K562 (cell line): Measurements from ENCODE around the gene GAS2L2. TPM values are rescaled to one million over a fixed set of nuclear protein-coding genes. Genes with fewer than 3 reads are reported as not detected.
A peak's percentile ranks its signal among the peaks of the same experiment; 100 is the strongest.

Source experiments
- ATAC-seq: fragments of 200-7000 bp; cut with Tn5 transposase; 3 replicates; pipeline ENCODE4 v1.9.1; 2020; ENCODE audit warnings: moderate library complexity
- BruUV-seq: library from RNA; stranded (reverse); fragments of 400-500 nt; replicated peaks from 2 replicates; lab custom pipeline; 2021; lab: Mats Ljungman, UMichigan
- CTCF ChIA-PET: fragments of 300-600 bp; formaldehyde crosslinking; extraction: SDS; loops from one replicate; lab custom pipeline; 2021; ENCODE audit warnings: low intra/inter-chr PET ratio; lab: Yijun Ruan, JAX
- POLR2A ChIA-PET: fragments of 300-600, 350-650 bp; sonication (Branson Sonifier 250); formaldehyde crosslinking; extraction: SDS; loops from one replicate; lab custom pipeline; 2021; ENCODE audit warnings: antibody characterized with exemption, inconsistent platforms; lab: Yijun Ruan, JAX
- DNase-seq, 4 experiments: peaks; one replicate each; pipeline versions ENCODE4 v3.0.0 to v3.0.0-alpha.2; 2011 to 2018; ENCODE audit warnings: low spot score in 3 of 4, mixed read lengths in 3 of 4; ENCODE audit errors: extremely low read depth in 1 of 4
- FAIRE-seq: peaks from 2 replicates; lab custom pipeline; 2011; peaks lifted over from hg19 to GRCh38; lab: Jason Lieb, UNC
- H2AFZ ChIP-seq: 2 replicates; pipeline ENCODE4 v1.6.0; 2011; ENCODE audit warnings: low read depth, low read length, control low read depth, inconsistent platforms
- H3K27ac ChIP-seq: fragments of 200-600 bp; 3 replicates; pipeline ENCODE4 v1.8.0; 2011; ENCODE audit warnings: low read depth, mild to moderate bottlenecking, control low read depth, inconsistent platforms, low read length, moderate library complexity, mixed read lengths; ENCODE audit errors: extremely low read depth
- H3K27me3 ChIP-seq, 2 experiments: fragments of 300-600 bp in 1 of 2; 2 replicates in 1 of 2; 3 replicates in 1 of 2; pipeline versions ENCODE4 v1.6.0 to v1.8.0; 2011; ENCODE audit warnings: inconsistent platforms in 2 of 2, low read length in 2 of 2, mild to moderate bottlenecking in 1 of 2, mixed read lengths in 1 of 2, moderate library complexity in 1 of 2; ENCODE audit not compliant: control insufficient read depth in 2 of 2, insufficient read depth in 2 of 2
- H3K36me3 ChIP-seq: fragments of 300-600 bp; 3 replicates; pipeline ENCODE4 v1.8.0; 2011; ENCODE audit warnings: mild to moderate bottlenecking, low read length, inconsistent platforms; ENCODE audit not compliant: control insufficient read depth, insufficient read depth
- H3K4me1 ChIP-seq, 2 experiments: fragments of 200-600 bp in 1 of 2; replicated peaks in 1 of 2; 2 replicates in 1 of 2; 3 replicates in 1 of 2; pipeline versions ENCODE4 v1.5.1 to v1.8.0; 2011; ENCODE audit warnings: inconsistent platforms in 2 of 2, low read length in 2 of 2, mild to moderate bottlenecking in 1 of 2, mixed read lengths in 1 of 2, moderate library complexity in 1 of 2; ENCODE audit not compliant: control insufficient read depth in 2 of 2, insufficient read depth in 2 of 2
- H3K4me2 ChIP-seq: 2 replicates; pipeline ENCODE4 v1.6.1; 2011; ENCODE audit warnings: low read length, control low read depth, inconsistent platforms, mixed read lengths; ENCODE audit not compliant: insufficient read depth
- H3K4me3 ChIP-seq: fragments of 200-600 bp; sonication (generic), shearing (Covaris generic); 2 replicates; pipeline ENCODE4 v1.5.1; 2016; ENCODE audit warnings: control low read depth, inconsistent platforms
- H3K79me2 ChIP-seq: fragments of 200-600 bp; 3 replicates; pipeline ENCODE4 v1.8.0; 2011; ENCODE audit warnings: low read length, inconsistent platforms; ENCODE audit not compliant: control insufficient read depth, insufficient read depth
- H3K9ac ChIP-seq, 2 experiments: 2 replicates each; pipeline versions ENCODE4 v1.6.0 to v1.6.1; 2011; ENCODE audit warnings: low read depth in 2 of 2, low read length in 2 of 2, control low read depth in 1 of 2, inconsistent platforms in 1 of 2, mild to moderate bottlenecking in 1 of 2, mixed read lengths in 1 of 2; ENCODE audit not compliant: insufficient read depth in 1 of 2
- H3K9me1 ChIP-seq: one replicate; pipeline ENCODE4 v1.6.0; 2011; ENCODE audit warnings: inconsistent platforms, mild to moderate bottlenecking, low read length, moderate library complexity; ENCODE audit not compliant: control insufficient read depth, insufficient read depth
- H3K9me3 ChIP-seq: replicated peaks from 2 replicates; pipeline ENCODE4 v1.5.1; 2011; ENCODE audit warnings: low read depth, low read length, inconsistent platforms; ENCODE audit not compliant: control insufficient read depth, insufficient read depth
- H4K20me1 ChIP-seq: replicated peaks from 2 replicates; pipeline ENCODE4 v1.6.1; 2011; ENCODE audit warnings: low read length, inconsistent platforms, mixed read lengths; ENCODE audit not compliant: control insufficient read depth, insufficient read depth
- CREM ChIP-seq: IDR thresholded peaks from 2 replicates; pipeline ENCODE4 v1.6.1; 2014; ENCODE audit warnings: antibody characterized with exemption, low read depth
- CXXC5 ChIP-seq: fragments of 250-450 bp; sonication (Bioruptor Pico); IDR thresholded peaks from 2 replicates; pipeline ENCODE4 v1.8.0; 2022; ENCODE audit warnings: inconsistent platforms, mild to moderate bottlenecking, moderate library complexity
- EGR1 ChIP-seq: fragments of 450-650 bp; conservative IDR thresholded peaks from 2 replicates; pipeline ENCODE4 v1.6.1; 2017; ENCODE audit warnings: mild to moderate bottlenecking
- MAZ ChIP-seq, 2 experiments: fragments of 450-650 bp in 1 of 2; sonication (generic) in 1 of 2; formaldehyde crosslinking; IDR thresholded peaks in 1 of 2; conservative IDR thresholded peaks in 1 of 2; 2 replicates each; pipeline versions ENCODE4 v1.4.0 to v1.5.0; 2020; ENCODE audit warnings: mild to moderate bottlenecking in 1 of 2, missing genetic modification reagents in 1 of 2
- MCM3 ChIP-seq: fragments of 450-650 bp; IDR thresholded peaks from 2 replicates; pipeline ENCODE4 v1.6.1; 2016
- POLR2G ChIP-seq: fragments of 200-400 bp; formaldehyde crosslinking; IDR thresholded peaks from 2 replicates; pipeline ENCODE4 v1.6.1; 2017; ENCODE audit warnings: low read depth, mild to moderate bottlenecking, antibody characterized with exemption, low read length, moderate library complexity
- RB1 ChIP-seq: fragments of 450-650 bp; IDR thresholded peaks from 2 replicates; pipeline ENCODE4 v1.6.1; 2017; ENCODE audit warnings: low read depth, mild to moderate bottlenecking
- RBM14 ChIP-seq: fragments of 200-400 bp; formaldehyde crosslinking; IDR thresholded peaks from 2 replicates; pipeline ENCODE4 v1.6.1; 2018; ENCODE audit warnings: low read depth, mild to moderate bottlenecking, low read length, moderate library complexity, borderline replicate concordance; ENCODE audit not compliant: insufficient read depth
- TOE1 ChIP-seq, 2 experiments: fragments of 450-650 bp in 1 of 2; sonication (generic) in 1 of 2; formaldehyde crosslinking in 1 of 2; IDR thresholded peaks; 2 replicates each; pipeline versions ENCODE4 v1.7.1 to v1.8.0; 2016 to 2022; ENCODE audit warnings: borderline replicate concordance in 2 of 2, mild to moderate bottlenecking in 2 of 2, antibody characterized with exemption in 1 of 2, inconsistent platforms in 1 of 2, low read depth in 1 of 2, missing genetic modification reagents in 1 of 2, moderate library complexity in 1 of 2
- VEZF1 ChIP-seq: fragments of 200-800 bp; sonication (Bioruptor generic); IDR thresholded peaks from 2 replicates; pipeline ENCODE4 v1.6.1; 2017; ENCODE audit warnings: missing genetic modification characterization, missing compliant biosample characterization
- ZBTB7A ChIP-seq: IDR thresholded peaks from 2 replicates; pipeline ENCODE4 v1.6.1; 2011; ENCODE audit warnings: low read depth, mild to moderate bottlenecking, low read length, moderate library complexity, borderline replicate concordance; ENCODE audit not compliant: control insufficient read depth
- WGBS: fragments of 100-300 bp; shearing (Covaris generic); methylation state at CpG from one replicate; pipeline ENCODE4 v1.1.6; 2016; ENCODE audit warnings: low coverage, mixed read lengths; ENCODE audit not compliant: insufficient coverage; ENCODE audit errors: missing lambda C conversion rate; 5-methylcytosine and 5-hydroxymethylcytosine counted together
- in situ Hi-C: fragments of 300-500 bp; cut with MboI; formaldehyde crosslinking; loops from 4 replicates; pipeline ENCODE4 v1.15.0; 2018; ENCODE audit warnings: inconsistent platforms, mixed read lengths
- intact Hi-C: fragments of 100-400 bp; cut with micrococcal nuclease; formaldehyde crosslinking; loops from 2 replicates; pipeline ENCODE4 v1.14.2; 2022
- polyA plus RNA-seq, 8 experiments: library from polyadenylated mRNA; depleted of rRNA in 4 of 8; stranded (reverse) in 5 of 8; unstranded in 3 of 8; fragments of >200 nt; fragmentation: Nextera tagmentation in 2 of 8; fragmentation: Illumina TruSeq in 1 of 8; extraction: Ambion mirVana in 2 of 8; extraction: Trizol in 1 of 8; gene quantifications; 2 replicates each; pipeline versions ENCODE4 v1.2.1 to v1.2.3, GENCODE V29; 2011 to 2014; ENCODE audit warnings: inconsistent platforms in 1 of 8, missing spikeins in 1 of 8
- total RNA-seq, 7 experiments: library from RNA; depleted of rRNA in 6 of 7; stranded (reverse); fragments of >200 nt in 6 of 7; fragmentation: Illumina TruSeq in 2 of 7; extraction: Trizol in 2 of 7; gene quantifications; 2 replicates each; pipeline versions ENCODE4 v1.2.1 to v1.2.3, GENCODE V29; 2011 to 2021; ENCODE audit warnings: low replicate concordance in 1 of 7
- TF ChIP-seq, protein P1 (sequence below), 2 experiments: IDR thresholded peaks; 2 replicates each; pipeline ENCODE4 v1.6.1; 2011; ENCODE audit warnings: borderline replicate concordance in 1 of 2, control low read depth in 1 of 2, low read depth in 1 of 2, low read length in 1 of 2, mild to moderate bottlenecking in 1 of 2, mixed read lengths in 1 of 2, moderate library complexity in 1 of 2; ENCODE audit not compliant: insufficient read depth in 1 of 2, insufficient read length in 1 of 2, poor library complexity in 1 of 2, severe bottlenecking in 1 of 2; ENCODE audit errors: extremely low read depth in 1 of 2
- TF ChIP-seq, protein P2 (sequence below), 3 experiments: fragments of 200-800 bp in 1 of 3; sonication (Bioruptor generic) in 1 of 3; sonication (generic) in 1 of 3; formaldehyde crosslinking in 1 of 3; IDR thresholded peaks; 2 replicates each; pipeline versions ENCODE4 v1.6.1 to v1.8.0; 2016 to 2022; ENCODE audit warnings: mild to moderate bottlenecking in 2 of 3, missing compliant biosample characterization in 2 of 3, missing genetic modification characterization in 2 of 3, missing genetic modification reagents in 1 of 3

Gene GAS2L2
- total and polyA plus RNA-seq, 9 of the 15 experiments (the other 6 are each of a cell fraction or from before 2014, with no cell fraction given) = not detected

DNA sequence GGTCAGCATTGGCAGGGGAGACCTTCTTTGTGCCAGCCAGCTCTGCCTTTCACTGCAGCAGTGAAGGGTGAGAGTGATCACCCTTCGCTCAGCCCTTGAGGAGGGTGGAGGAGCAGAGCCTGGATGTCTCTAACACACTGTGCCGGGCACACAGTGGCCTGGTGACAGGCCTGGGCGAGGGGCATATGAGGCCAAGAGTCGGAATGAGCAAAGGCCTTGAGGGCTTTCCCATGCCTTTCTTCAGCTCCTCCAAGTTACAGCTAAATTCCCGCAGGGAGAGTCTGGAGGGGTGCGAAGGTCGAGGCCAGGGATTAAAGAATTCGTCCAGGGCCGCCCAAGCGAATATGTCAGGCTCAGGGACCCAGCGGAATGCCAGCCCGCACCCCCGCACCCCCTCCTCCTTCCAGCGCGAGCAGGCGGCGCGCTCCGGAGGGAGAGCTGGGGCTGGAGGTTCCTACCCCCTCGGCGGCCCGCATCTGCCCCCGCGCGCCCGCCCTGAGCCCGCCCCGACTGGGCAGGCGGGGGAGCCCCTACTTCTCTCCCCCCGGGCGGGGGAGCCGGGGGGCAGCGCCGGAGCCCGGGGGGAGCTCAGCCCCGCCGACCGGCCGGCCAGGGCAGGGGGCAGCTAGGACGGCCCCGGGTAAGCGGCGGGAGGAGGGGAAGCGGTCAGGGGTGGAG, 21.7 kb downstream of the GAS2L2 start, which contains the start of gene RASL10B:
Gene RASL10B (plus strand): TSS at position 401 of the 678 bp plus-strand sequence. CDS start 3,546 bp downstream, outside the sequence.
- H3K4me1 ChIP-seq = peaks cover 3 to 17% of the 10 kb centered on the region in 2 experiments; a peak in 3 of 5 replicates
- ChIA-PET POLR2A (interaction anchor here (1.6 kb wide), 1 partner anchor 10 kb away, joined by 6 read pairs; no protein-coding TSS in a partner anchor), CTCF (interaction anchor here (0.5 kb wide), 1 partner anchor 36 kb away, joined by 3 read pairs; no protein-coding TSS in a partner anchor)
- no peak within 1 kb of the TSS for H3K27ac ChIP-seq
- peak within 1 kb of the TSS; percentile 41 for H3K4me3 ChIP-seq
- H3K79me2 ChIP-seq = no peaks in the 10 kb centered on the region
- 38% methylated on average over 7 of the region's 44 CpGs for WGBS
- peaks cover 11% of the 10 kb centered on the region; the same call in 1 of the 3 replicates for H3K36me3 ChIP-seq
- in situ Hi-C loops (loop anchor here (25.0 kb wide), 1 partner anchor 1294 kb away; no protein-coding TSS in a partner anchor), intact Hi-C loops (loop anchor here (5.0 kb wide), 1 partner anchor 174 kb away; no protein-coding TSS in a partner anchor)
- BruUV-seq = no TSS peak
- DNase-seq (peak; percentile 56 to 93 (median 84)), ATAC-seq (peak; percentile 89), FAIRE-seq (no peak)
- H4K20me1 ChIP-seq = peaks cover 2% of the 10 kb centered on the region; the same call in 1 of the 2 replicates
- no peaks in the 10 kb centered on the region for H3K9me3 ChIP-seq
- H3K4me2 ChIP-seq = peak within 1 kb of the TSS; percentile 54; the same call in 1 of the 2 replicates
- H3K27me3 ChIP-seq = peaks cover 19 to 44% of the 10 kb centered on the region in 2 experiments; a peak in 4 of 5 replicates
- H3K9ac ChIP-seq = peak within 1 kb of the TSS in 1 of 2 experiments; percentile 73; a peak in 2 of 4 replicates
- no peaks in the 10 kb centered on the region for H3K9me1 ChIP-seq
- no peak within 1 kb of the TSS for H2AFZ ChIP-seq
- TF ChIP-seq, protein P1, sequence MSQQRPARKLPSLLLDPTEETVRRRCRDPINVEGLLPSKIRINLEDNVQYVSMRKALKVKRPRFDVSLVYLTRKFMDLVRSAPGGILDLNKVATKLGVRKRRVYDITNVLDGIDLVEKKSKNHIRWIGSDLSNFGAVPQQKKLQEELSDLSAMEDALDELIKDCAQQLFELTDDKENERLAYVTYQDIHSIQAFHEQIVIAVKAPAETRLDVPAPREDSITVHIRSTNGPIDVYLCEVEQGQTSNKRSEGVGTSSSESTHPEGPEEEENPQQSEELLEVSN (IDR thresholded peaks at IDR 0.05; ENCODE audit: borderline replicate concordance in 1 of 2, extremely low read depth in 1 of 2, insufficient read depth in 1 of 2, insufficient read length in 1 of 2, low read depth in 1 of 2, low read length in 1 of 2, poor library complexity in 1 of 2, severe bottlenecking in 1 of 2) = peak in 1 of 2 experiments; percentile 55
- TF ChIP-seq, protein P2, sequence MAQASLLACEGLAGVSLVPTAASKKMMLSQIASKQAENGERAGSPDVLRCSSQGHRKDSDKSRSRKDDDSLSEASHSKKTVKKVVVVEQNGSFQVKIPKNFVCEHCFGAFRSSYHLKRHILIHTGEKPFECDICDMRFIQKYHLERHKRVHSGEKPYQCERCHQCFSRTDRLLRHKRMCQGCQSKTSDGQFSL (CRISPR knock-in tag; IDR thresholded peaks at IDR 0.05) = peak; percentile 48; the same call in 1 of the 2 replicates
- TF ChIP-seq, protein P2 (tag; IDR thresholded peaks at IDR 0.05) = peak in 1 of 2 experiments; percentile 45; a peak in 1 of 4 replicates
- TF ChIP-seq VEZF1 (CRISPR knock-in tag) (peak; percentile 96), ZBTB7A (peak; percentile 60; the same call in 1 of the 2 replicates), POLR2G (peak; percentile 46; the same call in 1 of the 2 replicates), EGR1 (peak; percentile 84), CXXC5 (CRISPR knock-in tag) (peak; percentile 15; the same call in 1 of the 2 replicates), RBM14 (no peak), RB1 (0 out of 2 replicates have a peak, but pooled peaks have one; percentile 65), MCM3 (no peak), MAZ (CRISPR knock-in tag; conservative IDR thresholded peaks at IDR 0.05 in 1 of 2, IDR thresholded peaks at IDR 0.05 in 1 of 2) (peak in 1 of 2 experiments; percentile 43; a peak in 1 of 4 replicates), CREM (peak; percentile 39; the same call in 1 of the 2 replicates), TOE1 (IDR thresholded peaks at IDR 0.05; ENCODE audit: borderline replicate concordance) (peak; percentile 55; the same call in 1 of the 2 replicates), TOE1 (CRISPR knock-in tag; IDR thresholded peaks at IDR 0.05; ENCODE audit: borderline replicate concordance, low read depth) (no peak)
